ENCODE data around the gene WWOX. TPM values are rescaled to one million over a fixed set of nuclear protein-coding genes. Genes with fewer than 3 reads are reported as not detected.

Gene WWOX
- total and polyA plus RNA-seq, 4 donors, result 5.4 to 61.5 (median 18.4) TPM

GRCh38 chr16:78551487-78552085, 452.1 kb downstream of the WWOX start:
- H3K36me3 ChIP-seq (ENCODE audit: control insufficient read depth in 4 of 4, insufficient read depth in 4 of 4, low read length in 4 of 4), result no peaks in the 10 kb centered on the region
- no peak overlapping the region for H3K27ac ChIP-seq (ENCODE audit: low read depth in 1 of 2, low read length in 1 of 2)
- no peaks in the 10 kb centered on the region for H3K9me3 ChIP-seq (ENCODE audit: control insufficient read depth in 4 of 4, insufficient read depth in 3 of 4, low read length in 3 of 4)
- peaks cover 0 to 9% (median 8%) of the 10 kb centered on the region in 5 donors for H3K4me1 ChIP-seq (ENCODE audit: control insufficient read depth in 5 of 5, insufficient read depth in 5 of 5, low read length in 5 of 5)
- WGBS, 2 donors, result 43 to 70% methylated on average over 12 of the region's 12 CpGs
- ATAC-seq (ENCODE audit: insufficient read depth, low FRiP score), result peak; percentile 75
- H3K9ac ChIP-seq (ENCODE audit: insufficient read depth in 1 of 2, low read length in 2 of 2), result no peak overlapping the region
- peak; percentile 22 to 66 (median 33) for DNase-seq
- no peak overlapping the region for H3K4me3 ChIP-seq
- no peaks in the 10 kb centered on the region for H3K27me3 ChIP-seq (ENCODE audit: control insufficient read depth in 3 of 3, insufficient read depth in 3 of 3, low read length in 2 of 3)
- TF ChIP-seq CTCF (IDR thresholded peaks at IDR 0.05; ENCODE audit: control extremely low read depth, extremely low read depth), result no peak

GRCh38 chr16:78552106-78552675, 452.7 kb downstream of the WWOX start:
- H3K27me3 ChIP-seq (ENCODE audit: control insufficient read depth in 3 of 3, insufficient read depth in 3 of 3, low read length in 2 of 3), result no peaks in the 10 kb centered on the region
- H3K4me3 ChIP-seq, result no peak overlapping the region
- no peaks in the 10 kb centered on the region for H3K9me3 ChIP-seq (ENCODE audit: control insufficient read depth in 4 of 4, insufficient read depth in 3 of 4, low read length in 3 of 4)
- no peak for ATAC-seq (ENCODE audit: insufficient read depth, low FRiP score)
- DNase-seq, result no peak
- no peak for TF ChIP-seq CTCF (IDR thresholded peaks at IDR 0.05; ENCODE audit: control extremely low read depth, extremely low read depth)
- peaks cover 0 to 9% (median 8%) of the 10 kb centered on the region in 5 donors for H3K4me1 ChIP-seq (ENCODE audit: control insufficient read depth in 5 of 5, insufficient read depth in 5 of 5, low read length in 5 of 5)
- H3K36me3 ChIP-seq (ENCODE audit: control insufficient read depth in 4 of 4, insufficient read depth in 4 of 4, low read length in 4 of 4), result no peaks in the 10 kb centered on the region
- H3K27ac ChIP-seq (ENCODE audit: low read depth in 1 of 2, low read length in 1 of 2), result no peak overlapping the region
- H3K9ac ChIP-seq (ENCODE audit: insufficient read depth in 1 of 2, low read length in 2 of 2), result peak overlapping the region in 1 of 2 donors; percentile 1
- WGBS, 2 donors, result 54 to 75% methylated on average over 16 of the region's 16 CpGs

- ATAC-seq (ENCODE audit: insufficient read depth, low FRiP score), result no peak
- no peaks in the 10 kb centered on the region for H3K9me3 ChIP-seq (ENCODE audit: control insufficient read depth in 4 of 4, insufficient read depth in 3 of 4, low read length in 3 of 4)
- 55 to 95% methylated on average over 1 of the region's 1 CpG for whole genome bisulfite sequencing, 2 donors
- no peak for DNase-seq
- no peak for TF ChIP-seq CTCF (IDR thresholded peaks at IDR 0.05; ENCODE audit: control extremely low read depth, extremely low read depth)
- no peaks in the 10 kb centered on the region for H3K36me3 ChIP-seq (ENCODE audit: control insufficient read depth in 4 of 4, insufficient read depth in 4 of 4, low read length in 4 of 4)
- no peaks in the 10 kb centered on the region for H3K27me3 ChIP-seq (ENCODE audit: control insufficient read depth in 3 of 3, insufficient read depth in 3 of 3, low read length in 2 of 3)
- no peak overlapping the region for H3K9ac ChIP-seq (ENCODE audit: insufficient read depth in 1 of 2, low read length in 2 of 2)
- no peak overlapping the region for H3K27ac ChIP-seq (ENCODE audit: low read depth in 1 of 2, low read length in 1 of 2)
- H3K4me3 ChIP-seq, result no peak overlapping the region
- H3K4me1 ChIP-seq (ENCODE audit: control insufficient read depth in 5 of 5, insufficient read depth in 5 of 5, low read length in 5 of 5), result peaks cover 0 to 9% (median 8%) of the 10 kb centered on the region in 5 donors
These were observed 453.3 kb downstream of the WWOX start for GRCh38 chr16:78552716-78553115.
